EH (cell line): ENCODE results near the gene AGFG1.

Experiments used
- DNase-seq: peaks from one replicate; pipeline ENCODE4 v3.0.0-alpha.2; 2015; ENCODE audit warnings: low read depth

Gene AGFG1

DNA sequence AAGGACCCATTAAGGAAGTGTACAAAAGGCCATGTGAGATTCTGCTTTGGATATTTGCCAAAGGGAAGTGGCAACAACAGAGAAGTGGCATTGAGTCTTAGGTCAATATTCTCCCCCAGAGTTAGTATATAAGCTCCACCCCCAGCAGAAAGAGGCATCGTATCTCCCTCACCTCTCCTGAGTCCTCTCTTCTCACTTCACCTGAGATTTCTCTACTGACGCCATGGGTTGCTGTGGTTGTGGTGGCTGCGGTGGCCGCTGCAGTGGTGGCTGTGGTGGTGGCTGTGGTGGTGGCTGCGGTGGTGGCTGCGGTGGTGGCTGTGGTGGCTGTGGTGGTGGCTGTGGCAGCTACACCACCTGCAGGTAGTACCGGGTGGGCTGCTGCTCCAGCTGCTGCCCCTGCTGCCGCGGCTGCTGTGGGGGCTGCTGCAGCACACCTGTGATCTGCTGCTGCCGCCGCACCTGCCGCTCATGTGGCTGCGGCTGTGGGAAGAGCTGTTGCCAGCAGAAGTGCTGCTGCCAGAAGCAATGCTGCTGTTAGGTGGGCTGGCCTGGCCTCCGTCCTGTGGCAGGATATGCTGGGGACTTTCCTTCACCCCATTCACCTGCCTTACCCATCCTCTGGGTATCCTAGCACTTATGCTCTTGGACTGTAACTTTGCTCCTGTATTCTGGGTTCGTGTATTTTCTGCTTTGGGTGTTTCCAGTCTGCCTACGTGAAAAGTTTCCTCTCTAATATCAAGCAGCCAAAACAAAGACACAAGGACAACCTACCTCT is 136.8 kb downstream of the AGFG1 start:
- DNase-seq = no peak

- no peak for DNase-seq
These were observed 138.2 kb downstream of the AGFG1 start for GRCh38 chr2:227610123-227610522.
